Measurements from ENCODE around the gene CACNA1C.

Gene CACNA1C

DNA sequence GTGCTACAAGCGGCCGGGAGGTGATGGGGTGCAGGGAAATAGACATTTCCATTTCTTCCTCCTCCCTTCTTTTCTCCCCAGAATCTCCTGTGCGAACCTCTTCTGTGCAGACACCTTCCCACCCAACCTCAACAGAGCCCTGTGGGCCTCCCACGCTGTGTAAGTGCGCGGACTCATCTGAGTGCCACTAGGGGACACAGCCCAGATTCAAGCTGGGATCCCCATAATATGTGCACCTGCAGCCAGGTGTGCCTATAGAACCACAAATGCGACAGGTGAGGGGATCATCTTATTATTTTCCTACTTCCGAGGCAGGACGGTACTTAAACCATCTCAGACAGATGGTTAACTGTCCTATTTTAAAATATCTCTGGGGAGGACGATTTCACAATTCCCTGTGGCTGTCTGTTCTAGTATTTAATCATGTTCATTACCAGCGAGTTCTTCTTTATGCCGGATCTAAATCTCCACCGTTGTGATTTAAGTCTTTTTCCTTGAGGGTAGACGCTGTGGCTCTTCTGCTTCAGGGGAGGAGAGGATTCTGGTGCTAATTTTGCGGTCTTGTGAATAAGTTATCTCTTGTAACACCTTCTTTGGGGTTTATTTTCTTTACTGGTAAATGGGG lies 17.2 kb upstream of the CACNA1C start:
- DNase-seq = peak; percentile 70

DNA sequence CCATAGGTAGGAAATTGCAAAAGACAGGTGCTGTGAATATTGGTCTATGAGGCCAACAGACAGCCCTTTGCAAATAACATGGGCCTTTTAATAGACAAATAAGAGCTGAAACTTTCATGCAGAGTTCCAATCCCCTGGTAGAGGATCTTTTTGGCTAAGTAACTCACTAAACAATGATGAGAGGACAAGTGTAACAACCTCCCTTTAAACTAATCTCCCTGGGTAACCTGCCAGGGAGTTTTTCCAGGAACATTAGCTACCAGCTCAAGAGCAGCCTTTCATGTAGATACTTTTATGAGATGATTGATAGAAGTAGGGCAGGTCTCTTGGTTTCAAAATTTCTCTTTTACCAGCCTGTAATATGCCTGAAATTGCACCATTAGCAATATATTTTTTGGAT lies 13.8 kb upstream of the CACNA1C start:
- no peak for DNase-seq

DNA sequence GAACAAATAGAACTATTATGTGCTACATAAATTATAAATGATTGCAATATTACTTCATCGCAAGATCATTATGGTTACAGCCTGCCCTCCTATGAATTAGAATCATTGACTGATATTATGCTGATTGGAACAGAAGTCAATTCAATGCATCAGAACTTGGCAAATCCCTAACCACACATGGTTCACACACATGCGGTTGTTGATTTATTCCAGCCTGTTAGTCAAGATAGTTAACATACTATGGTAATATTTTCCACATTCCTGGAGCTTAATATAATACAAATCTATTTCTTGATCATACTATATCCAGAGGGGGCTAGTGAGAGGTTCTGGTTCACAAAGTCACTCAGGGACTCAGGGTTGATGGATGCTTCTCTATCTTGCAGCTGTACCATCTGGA lies 9.7 kb upstream of the CACNA1C start:
- DNase-seq = no peak

GRCh38 chr12:2044165-2044564 lies 8.6 kb upstream of the CACNA1C start:
- DNase-seq = no peak

- DNase-seq = no peak
Observed at GRCh38 chr12:2046957-2047356, 5.8 kb upstream of the CACNA1C start.

- no peak for DNase-seq
Observed at GRCh38 chr12:2047752-2048151, 5.0 kb upstream of the CACNA1C start.

DNA sequence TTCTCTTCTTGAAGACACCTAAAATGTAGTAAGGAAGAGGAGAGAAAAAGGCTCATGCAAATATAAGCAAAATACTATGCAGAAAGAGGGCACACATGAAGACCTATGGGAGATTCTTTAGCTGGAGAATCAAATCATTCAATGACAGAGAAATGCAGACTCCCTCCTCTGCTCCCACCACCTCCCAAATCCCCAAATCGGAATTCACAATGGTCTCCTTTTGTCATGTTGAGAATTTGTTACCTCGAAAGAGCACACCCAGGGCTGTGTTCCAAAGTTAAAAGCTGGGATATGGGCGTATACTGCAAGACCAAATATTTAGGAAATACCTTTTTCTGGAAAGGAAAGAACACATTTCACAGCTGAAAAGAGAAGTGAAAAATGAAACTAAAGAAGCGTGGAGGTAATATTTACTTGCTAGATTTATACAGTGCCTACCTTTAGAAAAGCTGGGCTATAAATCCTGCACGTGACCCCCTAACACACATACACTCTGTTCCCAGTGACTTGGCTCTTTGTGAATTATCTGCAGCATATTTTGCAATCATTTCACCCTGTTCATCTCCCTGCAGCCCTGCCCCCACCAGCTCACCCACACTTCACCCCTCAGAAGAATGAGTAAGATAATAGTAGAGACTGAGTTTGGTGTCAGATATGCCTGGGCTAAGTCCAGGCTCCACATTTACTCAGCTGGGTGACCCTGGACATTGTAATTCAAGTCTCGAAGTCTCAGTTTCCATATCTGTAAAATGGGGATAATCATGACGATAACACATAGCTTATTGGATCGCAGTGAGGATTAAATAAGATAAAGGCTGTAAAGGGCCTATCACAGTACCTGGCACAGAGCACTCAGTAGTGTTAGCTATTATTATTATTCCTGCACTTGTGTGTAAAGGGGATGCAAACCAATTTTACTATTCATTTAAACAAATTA lies 2.9 kb upstream of the CACNA1C start:
- DNase-seq = no peak

- DNase-seq = peak; percentile 84
Observed at GRCh38 chr12:2051700-2052621, 826 bp upstream of the CACNA1C start.

GRCh38 chr12:2053691-2054090 lies 904 bp downstream of the CACNA1C start:
- peak; percentile 77 for DNase-seq

DNA sequence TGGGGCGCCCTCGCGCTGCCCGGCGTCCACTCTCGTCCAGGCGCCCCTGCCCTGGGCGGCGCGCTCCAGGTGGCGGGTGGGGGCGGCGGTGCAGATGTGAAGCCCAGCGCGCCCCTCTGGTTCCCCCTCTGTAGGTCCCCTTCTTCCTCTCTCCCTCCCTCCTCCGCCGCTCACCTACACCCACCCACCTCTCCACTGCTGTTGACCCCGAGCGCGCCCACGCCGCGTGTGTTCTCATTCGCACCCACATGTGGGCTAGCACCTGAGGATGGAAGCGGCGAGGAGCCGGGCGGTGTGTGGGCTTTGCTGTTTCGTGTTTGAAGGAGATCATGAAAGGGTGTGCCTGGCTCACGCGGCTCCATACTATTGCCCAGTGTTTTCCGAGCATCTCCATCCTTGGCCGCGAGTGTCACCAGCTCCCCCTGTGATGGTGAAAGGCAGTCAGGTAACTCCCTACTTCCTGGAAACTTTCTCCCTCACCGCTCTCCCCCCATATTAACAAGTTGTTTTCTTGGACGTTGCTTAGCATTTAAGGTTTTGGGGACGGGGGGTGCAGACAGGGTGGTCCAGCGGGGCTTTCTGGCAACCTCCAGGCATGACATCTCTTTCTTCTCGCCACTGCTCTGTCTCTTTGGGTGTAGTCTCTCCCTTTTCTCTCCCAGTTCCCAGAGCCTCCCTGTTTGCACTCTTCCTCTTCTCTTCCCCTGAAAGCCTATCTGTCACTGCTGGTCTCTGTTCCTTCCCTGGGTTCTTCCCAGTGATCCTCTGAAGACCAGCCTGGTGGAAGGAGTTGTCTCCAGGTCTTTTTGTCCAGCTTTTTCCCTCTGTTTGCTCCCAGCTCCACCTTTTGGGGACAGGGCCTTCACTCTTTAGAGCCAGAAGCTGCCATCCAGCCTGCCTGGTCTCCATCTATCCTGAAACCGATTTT lies 1.6 kb downstream of the CACNA1C start:
- DNase-seq = peak; percentile 79

- DNase-seq = peak; percentile 78
Observed at GRCh38 chr12:2057041-2057794, 4.4 kb downstream of the CACNA1C start.

- no peak for DNase-seq
Observed at GRCh38 chr12:2057795-2058408, 5.1 kb downstream of the CACNA1C start.

- DNase-seq = no peak
Observed at GRCh38 chr12:2058837-2059236, 6.0 kb downstream of the CACNA1C start.

- DNase-seq = no peak
Observed at GRCh38 chr12:2061402-2061801, 8.6 kb downstream of the CACNA1C start.

- no peak for DNase-seq
Observed at GRCh38 chr12:2064071-2064507, 11.3 kb downstream of the CACNA1C start.

DNA sequence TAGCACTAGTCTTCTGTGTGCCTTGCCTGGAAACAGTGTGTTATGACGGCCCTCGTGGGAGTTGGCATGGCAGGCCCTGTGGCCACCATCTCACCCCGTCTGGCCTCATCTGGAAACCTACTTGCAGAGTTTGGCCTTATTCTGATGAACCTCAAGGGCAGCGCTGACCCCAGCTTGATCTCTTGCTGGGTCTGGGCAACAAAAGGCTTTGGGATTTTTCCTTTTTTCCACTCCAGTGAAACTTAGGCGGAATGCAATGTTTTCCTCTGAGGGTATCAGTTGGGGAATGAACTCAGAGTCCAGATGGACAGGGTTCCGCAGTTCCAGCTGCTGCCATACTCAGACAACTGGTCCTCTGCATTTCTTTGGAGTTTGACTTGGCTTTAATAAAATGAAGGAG lies 15.9 kb downstream of the CACNA1C start:
- no peak for DNase-seq

DNA sequence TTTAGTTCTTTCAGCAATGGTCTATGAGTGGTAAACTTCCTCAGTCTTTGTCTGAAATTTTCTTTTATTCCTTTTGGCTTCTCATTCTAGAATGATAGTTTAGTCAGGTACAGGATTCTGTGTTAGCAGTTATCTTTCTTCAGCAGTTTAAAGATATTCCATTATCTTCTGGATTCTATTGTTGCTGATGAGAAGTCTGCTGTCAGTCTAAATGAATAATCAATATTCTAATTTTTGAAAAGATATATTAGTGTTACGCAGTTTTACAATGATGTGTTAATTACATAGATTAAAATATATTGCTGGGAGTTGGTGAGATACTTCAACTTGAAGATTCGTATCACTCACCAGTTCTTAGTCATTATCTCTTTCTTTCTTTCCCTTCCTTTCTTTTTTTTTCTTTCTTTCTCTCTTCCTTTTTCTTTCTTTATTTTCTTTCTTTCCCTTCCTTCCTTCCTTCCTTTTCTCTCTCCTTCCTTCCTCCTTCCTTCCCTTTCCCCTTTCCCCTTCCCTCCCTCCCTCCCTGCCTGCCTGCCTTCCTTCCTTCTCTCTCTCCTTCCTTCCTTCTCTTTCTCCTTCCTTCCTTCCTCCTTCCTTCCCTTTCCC lies 17.8 kb downstream of the CACNA1C start:
- DNase-seq = no peak

DNA sequence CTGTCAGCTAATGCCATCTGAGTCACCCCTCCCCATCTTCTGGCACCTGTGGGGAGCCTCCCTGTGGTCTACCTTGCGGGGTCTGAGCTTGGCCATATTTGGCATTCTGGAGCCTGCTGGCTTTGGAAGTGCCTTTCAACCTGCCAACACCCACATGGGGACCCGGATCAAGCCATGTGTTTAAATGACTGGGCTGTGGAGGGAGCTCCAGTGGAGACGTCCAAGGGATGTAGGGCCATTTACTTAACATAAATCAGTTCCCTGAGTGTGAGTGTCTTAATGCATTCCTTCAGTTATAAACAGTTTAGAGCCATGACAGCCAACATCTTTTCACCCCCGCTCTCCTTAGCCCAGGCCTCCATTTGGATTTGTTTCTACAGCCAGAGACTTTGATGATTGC lies 22.0 kb downstream of the CACNA1C start:
- DNase-seq = no peak

GRCh38 chr12:2075508-2076195 lies 22.9 kb downstream of the CACNA1C start:
- DNase-seq = no peak

GRCh38 chr12:2076196-2076570 lies 23.4 kb downstream of the CACNA1C start:
- DNase-seq = no peak

All from NCI-H2171 (cell line).